Tibial nerve (tissue), 4 donors: ENCODE measurements around the gene AHNAK. TPM values are rescaled to one million over a fixed set of nuclear protein-coding genes. Genes with fewer than 3 reads are reported as not detected.

Source experiments
- DNase-seq, 2 donors: peaks; one replicate each; pipeline ENCODE4 v3.0.0-alpha.2; 2019; ENCODE audit warnings: low spot score in 2 of 2
- H3K27ac ChIP-seq, 4 donors: fragments of 200-600 bp; sonication (generic) in 3 of 4; one replicate each; pipeline ENCODE4 v1.5.1; 2017 to 2019; ENCODE audit warnings: mild to moderate bottlenecking in 1 of 4
- H3K27me3 ChIP-seq, 2 donors: fragments of 200-600 bp; sonication (generic) in 1 of 2; one replicate each; pipeline versions ENCODE4 v1.5.1 to v1.6.0; 2017 to 2019
- H3K36me3 ChIP-seq, 3 donors: fragments of 200-600 bp; sonication (generic); one replicate each; pipeline ENCODE4 v1.5.1; 2018 to 2019
- H3K4me1 ChIP-seq, 4 donors: fragments of 200-600 bp; sonication (generic) in 3 of 4; one replicate each; pipeline ENCODE4 v1.5.1; 2017 to 2019
- H3K4me3 ChIP-seq, 4 donors: fragments of 200-600 bp; sonication (generic) in 3 of 4; one replicate each; pipeline ENCODE4 v1.5.1; 2017 to 2019; ENCODE audit warnings: mild to moderate bottlenecking in 1 of 4, moderate library complexity in 1 of 4
- H3K9me3 ChIP-seq, 4 donors: fragments of 200-600 bp; sonication (generic) in 3 of 4; one replicate each; pipeline ENCODE4 v1.5.1; 2017 to 2019
- EP300 ChIP-seq, 2 donors: sonication (generic); formaldehyde crosslinking; IDR thresholded peaks; one replicate each; pipeline ENCODE4 v1.6.1; 2017; ENCODE audit warnings: antibody characterized with exemption in 2 of 2, mild to moderate bottlenecking in 1 of 2
- POLR2A ChIP-seq, 2 donors: fragments of 450-650 bp; IDR thresholded peaks; one replicate each; pipeline ENCODE4 v1.6.1; 2017; ENCODE audit warnings: antibody characterized with exemption in 2 of 2, mild to moderate bottlenecking in 2 of 2, moderate library complexity in 2 of 2
- WGBS, 2 donors: methylation state at CpG; one replicate each; pipeline ENCODE4 v1.1.5; 2018; 5-methylcytosine and 5-hydroxymethylcytosine counted together
- total RNA-seq, 4 donors: library from RNA; depleted of rRNA; stranded (reverse); fragments of >200 nt; gene quantifications; one replicate each; pipeline ENCODE4 v1.1.0, GENCODE V29; 2016
- TF ChIP-seq, protein P1 (sequence below), 5 experiments: fragments of 200-600 bp in 3 of 5; fragments of 450-650 bp in 2 of 5; sonication (generic) in 3 of 5; IDR thresholded peaks; one replicate each; pipeline ENCODE4 v1.5.1; 2016 to 2019; ENCODE audit warnings: antibody characterized with exemption in 5 of 5, mild to moderate bottlenecking in 3 of 5, moderate library complexity in 2 of 5

The AHNAK gene
- total RNA-seq, 4 donors from 2014 or later = 1,417 to 3,061 (median 2,562) TPM

DNA sequence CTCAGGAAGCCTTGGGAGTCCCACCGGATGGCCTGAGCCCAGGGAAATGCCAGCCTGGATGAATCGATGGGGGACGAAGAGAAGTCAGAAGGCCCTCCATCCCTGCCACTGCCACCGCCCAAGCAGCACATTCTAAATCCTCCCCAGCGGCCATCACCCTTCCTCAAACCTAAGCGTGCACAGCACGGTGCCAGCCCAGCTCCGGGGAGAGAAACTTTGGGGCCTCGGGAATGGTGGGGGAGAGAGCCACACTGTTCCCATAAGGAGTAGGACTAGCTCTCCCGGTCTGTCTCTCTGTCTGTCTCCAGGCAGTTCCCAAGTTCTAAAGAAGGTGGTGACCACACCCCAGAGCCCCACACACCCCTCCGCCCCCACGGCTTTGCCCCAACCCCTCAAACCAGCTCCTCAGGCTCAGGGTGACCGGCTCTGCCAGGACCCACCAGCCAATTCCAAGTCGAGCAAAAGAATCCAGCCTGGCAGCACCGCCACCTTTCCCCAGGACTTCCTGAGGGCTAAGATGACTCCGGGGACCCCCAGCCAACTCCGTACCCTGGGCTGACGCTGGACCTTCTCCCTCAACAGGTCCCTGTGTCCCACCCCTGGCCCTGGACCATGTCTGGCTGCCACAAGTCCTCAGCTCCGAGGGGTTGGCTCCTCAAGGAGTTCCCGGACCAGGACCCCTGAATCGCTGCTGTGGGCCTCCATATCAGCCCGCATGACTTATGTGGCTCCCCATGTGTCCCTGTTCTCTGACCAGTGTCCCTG lies 2.7 kb downstream of the AHNAK start:
- WGBS, 2 donors = 6 to 18% methylated on average over 19 to 20 of the region's 22 CpGs
- peaks cover 0 to 63% (median 52%) of the 10 kb centered on the region in 4 donors for H3K4me1 ChIP-seq

GRCh38 chr11:62542750-62543567 lies 3.6 kb downstream of the AHNAK start:
- Histone ChIP-seq H3K4me3 (peak overlapping the region; percentile 78 to 98 (median 88)), H3K9me3 (no peaks in the 10 kb centered on the region), H3K4me1 (peaks cover 0 to 63% (median 53%) of the 10 kb centered on the region in 4 donors), H3K27ac (peak overlapping the region; percentile 97 to 98 (median 98)), H3K27me3 (no peaks in the 10 kb centered on the region), H3K36me3 (no peaks in the 10 kb centered on the region)
- DNase-seq = peak; percentile 73 to 79
- 1 to 3% methylated on average over 19 to 29 of the region's 30 CpGs for WGBS, 2 donors
- TF ChIP-seq POLR2A (IDR thresholded peaks at IDR 0.05) (peak in 1 of 2 donors; percentile 47), EP300 (IDR thresholded peaks at IDR 0.05) (peak in 1 of 2 donors; percentile 73)
- TF ChIP-seq, protein P1, sequence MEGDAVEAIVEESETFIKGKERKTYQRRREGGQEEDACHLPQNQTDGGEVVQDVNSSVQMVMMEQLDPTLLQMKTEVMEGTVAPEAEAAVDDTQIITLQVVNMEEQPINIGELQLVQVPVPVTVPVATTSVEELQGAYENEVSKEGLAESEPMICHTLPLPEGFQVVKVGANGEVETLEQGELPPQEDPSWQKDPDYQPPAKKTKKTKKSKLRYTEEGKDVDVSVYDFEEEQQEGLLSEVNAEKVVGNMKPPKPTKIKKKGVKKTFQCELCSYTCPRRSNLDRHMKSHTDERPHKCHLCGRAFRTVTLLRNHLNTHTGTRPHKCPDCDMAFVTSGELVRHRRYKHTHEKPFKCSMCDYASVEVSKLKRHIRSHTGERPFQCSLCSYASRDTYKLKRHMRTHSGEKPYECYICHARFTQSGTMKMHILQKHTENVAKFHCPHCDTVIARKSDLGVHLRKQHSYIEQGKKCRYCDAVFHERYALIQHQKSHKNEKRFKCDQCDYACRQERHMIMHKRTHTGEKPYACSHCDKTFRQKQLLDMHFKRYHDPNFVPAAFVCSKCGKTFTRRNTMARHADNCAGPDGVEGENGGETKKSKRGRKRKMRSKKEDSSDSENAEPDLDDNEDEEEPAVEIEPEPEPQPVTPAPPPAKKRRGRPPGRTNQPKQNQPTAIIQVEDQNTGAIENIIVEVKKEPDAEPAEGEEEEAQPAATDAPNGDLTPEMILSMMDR (IDR thresholded peaks at IDR 0.05) = peak; percentile 98 to 100 (median 99)

More for the DNA sequence above, 2.7 kb downstream of the AHNAK start:
- TF ChIP-seq, protein P1 (IDR thresholded peaks at IDR 0.05) = no peak
- TF ChIP-seq POLR2A (IDR thresholded peaks at IDR 0.05) = no peak
- TF ChIP-seq EP300 (IDR thresholded peaks at IDR 0.05) = no peak
- DNase-seq = no peak
- Histone ChIP-seq H3K36me3 (no peaks in the 10 kb centered on the region), H3K27me3 (no peaks in the 10 kb centered on the region), H3K4me3 (peak overlapping the region; percentile 78 to 98 (median 88)), H3K27ac (peak overlapping the region; percentile 97 to 98 (median 98)), H3K9me3 (no peaks in the 10 kb centered on the region)

DNA sequence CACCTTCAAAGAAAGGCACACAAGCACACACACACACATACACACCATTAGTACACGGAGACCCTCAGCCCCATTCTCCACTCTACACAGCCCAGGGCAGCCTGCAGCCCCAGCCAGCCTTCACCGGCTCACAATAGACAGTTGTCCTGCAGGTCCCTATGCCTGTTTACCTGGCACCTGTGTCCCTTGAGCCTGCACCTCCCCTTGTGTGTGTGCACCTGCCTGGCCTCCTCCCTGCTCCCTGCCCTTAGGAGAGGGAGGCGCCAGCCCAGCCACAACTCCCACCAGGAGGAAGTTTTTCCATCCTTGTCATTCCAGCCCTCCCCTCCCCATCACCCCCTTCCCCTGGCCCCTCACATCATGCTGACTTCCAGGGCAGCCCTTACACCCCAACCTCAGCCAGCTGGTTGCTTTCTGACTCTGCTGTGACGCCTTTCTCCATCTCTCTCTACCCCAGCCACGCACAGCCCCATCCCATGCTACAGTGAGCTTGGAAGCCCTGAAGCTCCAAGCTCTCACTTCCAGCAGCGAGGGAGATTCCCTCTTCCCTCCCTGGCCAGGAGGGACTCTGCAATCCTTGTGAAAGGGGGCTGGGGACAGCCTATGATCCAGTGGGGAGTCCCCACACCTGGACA lies 4.4 kb downstream of the AHNAK start:
- Histone ChIP-seq H3K9me3 (no peaks in the 10 kb centered on the region), H3K4me1 (peaks cover 0 to 71% (median 55%) of the 10 kb centered on the region in 4 donors), H3K4me3 (peak overlapping the region; percentile 78 to 98 (median 88)), H3K27me3 (no peaks in the 10 kb centered on the region), H3K36me3 (no peaks in the 10 kb centered on the region), H3K27ac (peak overlapping the region; percentile 97 to 98 (median 98))
- no peak for DNase-seq
- WGBS, 2 donors = 13 to 22% methylated on average over 6 of the region's 6 CpGs
- TF ChIP-seq POLR2A (IDR thresholded peaks at IDR 0.05) (no peak), EP300 (IDR thresholded peaks at IDR 0.05) (no peak)
- TF ChIP-seq, protein P1 (IDR thresholded peaks at IDR 0.05) = no peak

- peak in 1 of 2 donors; percentile 11 for TF ChIP-seq POLR2A (IDR thresholded peaks at IDR 0.05)
- TF ChIP-seq, protein P1 (IDR thresholded peaks at IDR 0.05) = no peak
- TF ChIP-seq EP300 (IDR thresholded peaks at IDR 0.05) = peak in 1 of 2 donors; percentile 39
- Histone ChIP-seq H3K27me3 (no peaks in the 10 kb centered on the region), H3K9me3 (no peaks in the 10 kb centered on the region), H3K4me1 (peaks cover 0 to 80% (median 67%) of the 10 kb centered on the region in 4 donors), H3K27ac (peak overlapping the region; percentile 97 to 98 (median 98)), H3K4me3 (peak overlapping the region; percentile 78 to 98 (median 88)), H3K36me3 (peaks cover 0 to 7% (median 0%) of the 10 kb centered on the region in 3 donors)
- DNase-seq = no peak
- WGBS, 2 donors = 3 to 6% methylated on average over 16 of the region's 16 CpGs
Observed at GRCh38 chr11:62540804-62541701, 5.6 kb downstream of the AHNAK start.
